Measurements from ENCODE around the gene PRRT4. TPM values are rescaled to one million over a fixed set of nuclear protein-coding genes. Genes with fewer than 3 reads are reported as not detected.

PRRT4 gene
- total RNA-seq, 3 donors from 2014 or later = 0.43 to 3.1 TPM; not detected in 1

DNA sequence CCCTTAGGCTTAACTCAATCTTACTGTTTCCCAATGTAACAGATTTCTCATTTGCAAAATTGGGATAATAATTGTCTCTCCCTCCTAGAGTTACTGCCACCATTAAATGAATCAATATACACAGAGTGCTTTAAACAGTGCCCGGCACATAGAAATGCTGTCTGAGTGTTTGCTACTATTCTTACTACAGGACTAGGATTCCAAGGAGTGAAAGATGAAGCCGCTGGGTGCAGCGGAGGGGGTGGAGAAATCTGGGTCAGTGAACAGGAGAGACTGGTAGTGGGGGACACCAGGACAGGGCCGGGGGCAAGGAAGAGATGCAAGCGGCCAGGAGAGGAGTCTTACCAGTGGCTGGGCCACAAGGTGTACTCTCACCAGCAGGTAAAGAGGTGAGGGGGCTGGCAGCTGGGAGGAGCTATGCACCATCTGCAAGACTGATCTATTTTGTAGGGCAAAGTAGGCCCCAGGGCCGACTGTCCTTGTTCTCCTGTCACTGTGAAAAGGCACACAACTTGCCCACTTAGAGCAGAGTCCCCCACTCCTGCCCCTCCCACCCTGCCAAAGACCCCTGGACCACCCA lies 18.5 kb upstream of the PRRT4 start:
- DNase-seq (no peak), ATAC-seq (no peak)
- H3K4me1 ChIP-seq (ENCODE audit: low read depth) = no peaks in the 10 kb centered on the region
- H3K9me3 ChIP-seq = no peaks in the 10 kb centered on the region
- intact Hi-C loops (cut with DNase I, micrococcal nuclease) = no loop called here
- TF ChIP-seq, protein P1, sequence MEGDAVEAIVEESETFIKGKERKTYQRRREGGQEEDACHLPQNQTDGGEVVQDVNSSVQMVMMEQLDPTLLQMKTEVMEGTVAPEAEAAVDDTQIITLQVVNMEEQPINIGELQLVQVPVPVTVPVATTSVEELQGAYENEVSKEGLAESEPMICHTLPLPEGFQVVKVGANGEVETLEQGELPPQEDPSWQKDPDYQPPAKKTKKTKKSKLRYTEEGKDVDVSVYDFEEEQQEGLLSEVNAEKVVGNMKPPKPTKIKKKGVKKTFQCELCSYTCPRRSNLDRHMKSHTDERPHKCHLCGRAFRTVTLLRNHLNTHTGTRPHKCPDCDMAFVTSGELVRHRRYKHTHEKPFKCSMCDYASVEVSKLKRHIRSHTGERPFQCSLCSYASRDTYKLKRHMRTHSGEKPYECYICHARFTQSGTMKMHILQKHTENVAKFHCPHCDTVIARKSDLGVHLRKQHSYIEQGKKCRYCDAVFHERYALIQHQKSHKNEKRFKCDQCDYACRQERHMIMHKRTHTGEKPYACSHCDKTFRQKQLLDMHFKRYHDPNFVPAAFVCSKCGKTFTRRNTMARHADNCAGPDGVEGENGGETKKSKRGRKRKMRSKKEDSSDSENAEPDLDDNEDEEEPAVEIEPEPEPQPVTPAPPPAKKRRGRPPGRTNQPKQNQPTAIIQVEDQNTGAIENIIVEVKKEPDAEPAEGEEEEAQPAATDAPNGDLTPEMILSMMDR (IDR thresholded peaks at IDR 0.05) = no peak
- H3K36me3 ChIP-seq (ENCODE audit: low read depth) = no peaks in the 10 kb centered on the region
- H3K4me3 ChIP-seq = no peak overlapping the region

DNA sequence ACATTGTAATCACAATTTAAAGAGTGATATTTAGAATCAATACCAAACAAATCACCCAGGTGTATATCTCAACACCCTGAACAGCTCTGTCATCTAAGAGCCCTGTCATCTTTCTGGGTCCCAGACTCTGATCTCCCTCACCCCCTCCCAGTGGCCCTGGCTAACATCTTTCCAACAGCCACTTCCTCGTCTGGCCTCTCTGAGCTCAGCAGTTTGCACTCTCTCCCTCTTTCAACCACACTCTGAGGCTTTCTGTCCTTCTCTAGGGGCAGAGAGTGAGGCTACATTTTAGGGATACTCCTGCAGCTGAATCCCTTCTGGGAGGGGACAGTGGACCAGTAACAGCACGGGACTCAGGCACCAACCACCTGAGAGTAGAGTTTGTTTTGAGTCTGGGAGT lies 17.1 kb upstream of the PRRT4 start:
- no peaks in the 10 kb centered on the region for H3K36me3 ChIP-seq (ENCODE audit: low read depth)
- DNase-seq (no peak), ATAC-seq (no peak)
- H3K4me3 ChIP-seq = no peak overlapping the region
- H3K9me3 ChIP-seq = no peaks in the 10 kb centered on the region
- intact Hi-C loops (cut with DNase I, micrococcal nuclease) = no loop called here
- H3K4me1 ChIP-seq (ENCODE audit: low read depth) = no peaks in the 10 kb centered on the region
- TF ChIP-seq, protein P1 (IDR thresholded peaks at IDR 0.05) = no peak

DNA sequence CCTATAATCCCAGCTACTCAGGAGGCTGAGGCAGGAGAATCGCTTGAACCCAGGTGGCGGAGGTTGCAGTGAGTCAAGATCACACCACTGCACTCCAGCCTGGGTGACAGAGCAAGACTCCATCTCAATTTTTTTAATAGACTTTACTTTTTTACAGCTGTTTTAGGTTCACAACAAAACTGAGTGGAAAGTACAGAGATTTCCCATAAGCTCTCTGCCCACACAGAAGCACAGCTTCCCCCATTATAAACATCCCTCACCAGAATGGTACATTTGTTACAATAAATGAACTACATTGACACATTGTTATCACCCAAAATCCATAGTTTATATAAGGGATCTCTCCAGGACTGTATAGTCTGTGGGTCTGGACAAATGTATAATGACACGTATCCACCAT lies 14.6 kb upstream of the PRRT4 start:
- TF ChIP-seq, protein P1 (IDR thresholded peaks at IDR 0.05) = no peak
- ATAC-seq (no peak), DNase-seq (no peak)
- H3K4me3 ChIP-seq = no peak overlapping the region
- H3K36me3 ChIP-seq (ENCODE audit: low read depth) = no peaks in the 10 kb centered on the region
- intact Hi-C loops (cut with DNase I, micrococcal nuclease) = no loop called here
- no peaks in the 10 kb centered on the region for H3K4me1 ChIP-seq (ENCODE audit: low read depth)
- H3K9me3 ChIP-seq = no peaks in the 10 kb centered on the region

DNA sequence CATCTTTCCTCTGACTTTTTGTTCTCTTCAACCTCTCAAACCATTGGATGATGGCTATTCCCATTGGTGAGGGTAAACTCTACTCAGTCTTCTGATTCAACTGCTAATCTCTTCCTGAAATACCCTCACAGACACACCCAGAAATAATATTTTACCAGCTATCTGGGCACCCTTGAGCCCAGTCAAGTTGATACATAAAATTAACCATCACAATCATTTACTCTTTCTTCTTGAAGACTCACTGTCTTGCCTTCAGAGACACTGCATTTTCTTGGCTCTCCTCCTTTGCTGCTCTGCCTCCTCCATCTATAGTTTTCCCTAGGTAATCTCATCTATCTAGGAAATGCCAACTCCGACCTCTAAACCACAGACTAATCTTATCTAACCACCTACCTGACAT lies 12.6 kb upstream of the PRRT4 start:
- Histone ChIP-seq H3K4me1 (ENCODE audit: low read depth) (no peaks in the 10 kb centered on the region), H3K36me3 (ENCODE audit: low read depth) (no peaks in the 10 kb centered on the region), H3K9me3 (no peaks in the 10 kb centered on the region), H3K4me3 (no peak overlapping the region)
- DNase-seq (no peak), ATAC-seq (no peak)
- TF ChIP-seq, protein P1 (IDR thresholded peaks at IDR 0.05) = no peak
- intact Hi-C loops (cut with DNase I, micrococcal nuclease) = no loop called here

DNA sequence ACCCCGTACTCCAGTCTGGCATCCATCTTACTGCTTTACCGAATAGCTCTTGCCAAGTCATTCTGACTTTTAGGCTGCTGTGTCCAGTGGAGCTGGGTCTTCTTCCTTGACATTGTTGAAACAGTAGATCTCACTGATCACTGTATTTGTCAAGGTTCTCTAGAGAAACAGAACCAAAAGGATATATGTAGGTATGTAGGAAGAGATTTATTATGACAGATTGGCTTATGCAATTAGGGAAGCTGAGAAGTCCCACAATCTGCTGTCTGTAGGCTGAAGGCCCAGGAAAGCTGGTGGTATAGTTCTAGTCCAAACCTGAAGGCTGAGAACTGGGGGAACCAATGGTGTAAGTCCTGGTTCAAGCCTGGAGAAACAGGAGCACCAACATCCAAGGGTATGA lies 12.1 kb upstream of the PRRT4 start:
- TF ChIP-seq, protein P1 (IDR thresholded peaks at IDR 0.05) = no peak
- no peak overlapping the region for H3K4me3 ChIP-seq
- DNase-seq (no peak), ATAC-seq (no peak)
- H3K4me1 ChIP-seq (ENCODE audit: low read depth) = no peaks in the 10 kb centered on the region
- H3K9me3 ChIP-seq = no peaks in the 10 kb centered on the region
- intact Hi-C loops (cut with DNase I, micrococcal nuclease) = no loop called here
- no peaks in the 10 kb centered on the region for H3K36me3 ChIP-seq (ENCODE audit: low read depth)

DNA sequence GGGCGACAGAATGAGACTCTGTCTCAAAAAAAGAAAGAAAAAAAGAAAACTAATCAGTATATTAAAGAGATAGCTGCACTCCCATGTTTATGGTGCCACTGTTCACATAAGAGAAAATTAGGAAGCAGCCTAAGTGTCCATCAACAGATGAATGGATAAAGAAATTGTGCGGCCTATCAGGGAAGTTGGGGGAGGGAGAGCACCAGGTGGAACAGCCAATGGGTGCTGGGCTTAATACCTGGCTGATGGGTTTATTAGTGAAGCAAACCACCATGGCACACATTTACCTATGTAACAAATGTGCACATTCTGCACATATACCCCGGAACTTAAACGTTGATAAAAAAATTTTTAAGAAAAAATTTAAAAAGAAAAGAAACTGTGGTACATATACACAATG lies 9.0 kb upstream of the PRRT4 start:
- no peak for DNase-seq

More for the DNA sequence above, 9.0 kb upstream of the PRRT4 start:
- no peaks in the 10 kb centered on the region for H3K9me3 ChIP-seq
- no peaks in the 10 kb centered on the region for H3K4me1 ChIP-seq (ENCODE audit: low read depth)
- intact Hi-C loops (cut with DNase I, micrococcal nuclease) = no loop called here
- no peak overlapping the region for H3K4me3 ChIP-seq
- TF ChIP-seq, protein P1 (IDR thresholded peaks at IDR 0.05) = no peak
- no peaks in the 10 kb centered on the region for H3K36me3 ChIP-seq (ENCODE audit: low read depth)
- ATAC-seq = no peak

Measured in mucosa of descending colon (tissue), 3 donors.